ENCODE results near the gene ABCC6.
"Not testable (repeated sequence)": the region's sequence is repeated elsewhere in the genome, so short reads cannot be mapped to it uniquely, and the experiment has no call there.

DNA sequence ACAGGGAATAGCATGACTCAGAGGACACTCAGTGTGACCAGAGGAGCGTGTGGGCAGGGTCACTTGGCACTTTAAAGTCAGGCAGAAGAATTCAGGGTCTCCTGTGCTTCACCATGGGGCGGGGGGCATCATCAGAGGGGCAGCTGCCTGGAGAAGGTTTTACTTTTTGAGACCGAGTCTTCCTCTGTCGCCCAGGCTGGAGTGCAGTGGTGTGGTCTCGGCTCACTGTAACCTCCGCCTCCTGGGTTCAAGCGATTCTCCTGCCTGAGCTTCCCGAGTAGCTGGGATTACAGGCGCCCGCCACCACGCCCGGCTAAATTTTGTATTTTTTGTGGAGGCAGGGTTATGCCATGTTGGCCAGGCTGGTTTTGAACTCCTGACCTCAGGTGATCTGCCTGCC lies 32.3 kb downstream of the ABCC6 start:
- not testable (repeated sequence) for TF ChIP-seq EZH2phosphoT487 (conservative IDR thresholded peaks at IDR 0.05; ENCODE audit: low read length); CTCF (IDR thresholded peaks at IDR 0.05; ENCODE audit: insufficient read depth, low read length, poor library complexity, severe bottlenecking)
